Upper lobe of left lung (tissue), 4 donors: ENCODE results near the gene ZSCAN9.

Source experiments
- CTCF ChIP-seq, 6 experiments: fragments of 450-650 bp in 4 of 6; fragments of 200-600 bp in 2 of 6; sonication (generic) in 2 of 6; IDR thresholded peaks; one replicate each; pipeline ENCODE4 v1.5.1; 2016 to 2019; ENCODE audit warnings: antibody characterized with exemption in 6 of 6
- EP300 ChIP-seq, 4 donors: sonication (generic); formaldehyde crosslinking; IDR thresholded peaks; one replicate each; pipeline ENCODE4 v1.5.1; 2017; ENCODE audit warnings: antibody characterized with exemption in 4 of 4, control low read depth in 2 of 4
- POLR2A ChIP-seq, 4 donors: fragments of 450-650 bp; IDR thresholded peaks; one replicate each; pipeline ENCODE4 v1.5.1; 2016 to 2017; ENCODE audit warnings: antibody characterized with exemption in 4 of 4, mild to moderate bottlenecking in 2 of 4
- POLR2AphosphoS5 ChIP-seq, 2 donors: sonication (generic); formaldehyde crosslinking; IDR thresholded peaks; one replicate each; pipeline ENCODE4 v1.5.1; 2017; ENCODE audit warnings: antibody characterized with exemption in 2 of 2

- TF ChIP-seq CTCF (IDR thresholded peaks at IDR 0.05) (no peak), POLR2A (IDR thresholded peaks at IDR 0.05) (no peak), EP300 (IDR thresholded peaks at IDR 0.05) (no peak), POLR2AphosphoS5 (IDR thresholded peaks at IDR 0.05) (no peak)
Measured at GRCh38 chr6:28267695-28268059, 42.6 kb downstream of the ZSCAN9 start.
